Putamen (tissue), 1 donor: ENCODE data around the gene ALKBH4.
"Not testable (repeated sequence)": the region's sequence is repeated elsewhere in the genome, so short reads cannot be mapped to it uniquely, and the experiment has no call there.

Experiments used
- DNase-seq: peaks from one replicate; pipeline ENCODE4 v3.0.0-alpha.2; 2016; ENCODE audit warnings: low spot score

The ALKBH4 gene

GRCh38 chr7:102464577-102465280 is at the start of gene ALKBH4, which contains the start of gene LRWD1:
Gene ALKBH4 (minus strand): TSS chr7:102464863. CDS start chr7:102464836, 27 bp downstream.
Gene LRWD1 (plus strand): TSS chr7:102464984. CDS start chr7:102465081, 97 bp downstream.
- peak; percentile 89 for DNase-seq

DNA sequence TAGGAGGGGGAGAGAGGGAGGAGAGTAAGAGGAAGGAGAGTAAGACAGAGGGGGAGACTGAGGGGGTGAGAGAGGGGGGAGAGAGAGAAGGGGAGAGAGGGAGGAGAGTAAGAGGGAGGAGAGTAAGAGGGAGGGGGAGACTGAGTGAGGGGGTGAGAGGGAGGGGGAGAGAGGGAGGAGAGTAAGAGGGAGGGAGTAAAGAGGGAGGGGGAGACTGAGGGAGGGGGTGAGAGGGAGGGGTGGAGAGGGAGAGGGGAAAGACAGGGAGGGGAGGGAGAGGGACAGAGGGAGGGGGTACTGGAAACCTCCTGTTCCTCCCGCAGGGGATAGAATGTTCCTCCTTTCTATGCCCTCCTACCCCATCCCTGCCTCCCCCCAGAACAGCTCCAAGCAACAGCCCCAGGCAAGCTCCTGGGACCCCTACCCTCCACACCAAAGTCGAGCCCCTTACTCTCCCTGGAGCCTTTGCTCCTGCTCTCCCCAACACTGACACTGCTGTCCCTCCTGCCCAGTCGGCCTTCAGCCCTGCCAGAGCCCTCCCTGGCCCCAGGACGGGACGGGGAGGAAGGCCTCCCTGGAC is 48.1 kb upstream of the ALKBH4 start:
- peak; percentile 90 for DNase-seq

GRCh38 chr7:102511860-102512522 is 47.3 kb upstream of the ALKBH4 start:
- not testable (repeated sequence) for DNase-seq

- DNase-seq = not testable (repeated sequence)
These were observed 45.9 kb upstream of the ALKBH4 start for GRCh38 chr7:102510575-102510974.

DNA sequence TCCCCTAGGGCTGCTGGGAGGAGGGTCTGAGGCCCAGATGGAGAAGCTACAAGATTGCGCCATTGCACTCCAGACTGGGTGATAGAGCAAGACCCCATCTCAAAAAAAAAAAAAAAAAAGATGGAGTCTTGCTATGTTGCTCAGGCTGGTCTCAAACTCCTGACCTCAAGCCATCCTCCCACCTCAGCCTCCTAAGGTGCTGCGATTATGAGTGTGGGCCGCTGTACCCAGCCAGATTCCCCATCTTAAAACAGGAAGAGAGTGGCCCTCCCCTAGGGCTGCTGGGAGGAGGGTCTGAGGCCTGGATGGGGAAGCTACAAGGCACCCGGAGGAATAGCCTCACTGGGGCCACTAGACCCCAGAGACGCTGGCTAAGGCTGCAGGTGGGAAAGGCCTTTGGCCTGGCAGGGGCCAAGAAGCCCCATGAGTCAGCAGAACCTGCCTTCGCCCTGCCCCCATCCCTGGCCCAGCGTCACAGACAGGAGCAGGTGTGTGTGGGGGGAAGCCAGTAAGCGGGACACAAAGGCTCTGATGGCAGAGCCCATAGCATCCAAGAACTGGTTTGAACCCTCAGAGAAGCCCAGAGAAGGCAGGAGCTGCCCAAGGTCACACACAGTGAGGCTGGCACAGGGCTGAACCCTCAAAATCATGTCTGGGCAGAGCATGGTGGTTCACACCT is 42.9 kb upstream of the ALKBH4 start:
- DNase-seq = not testable (repeated sequence)

- not testable (repeated sequence) for DNase-seq
These were observed 40.9 kb upstream of the ALKBH4 start for GRCh38 chr7:102505298-102506185.

- DNase-seq = not testable (repeated sequence)
These were observed 38.5 kb upstream of the ALKBH4 start for GRCh38 chr7:102503141-102503540.

- DNase-seq = not testable (repeated sequence)
These were observed 33.7 kb upstream of the ALKBH4 start for GRCh38 chr7:102498321-102498720.

GRCh38 chr7:102497308-102497707 is 32.6 kb upstream of the ALKBH4 start:
- DNase-seq = not testable (repeated sequence)

- not testable (repeated sequence) for DNase-seq
These were observed 32.2 kb upstream of the ALKBH4 start for GRCh38 chr7:102496861-102497260.

DNA sequence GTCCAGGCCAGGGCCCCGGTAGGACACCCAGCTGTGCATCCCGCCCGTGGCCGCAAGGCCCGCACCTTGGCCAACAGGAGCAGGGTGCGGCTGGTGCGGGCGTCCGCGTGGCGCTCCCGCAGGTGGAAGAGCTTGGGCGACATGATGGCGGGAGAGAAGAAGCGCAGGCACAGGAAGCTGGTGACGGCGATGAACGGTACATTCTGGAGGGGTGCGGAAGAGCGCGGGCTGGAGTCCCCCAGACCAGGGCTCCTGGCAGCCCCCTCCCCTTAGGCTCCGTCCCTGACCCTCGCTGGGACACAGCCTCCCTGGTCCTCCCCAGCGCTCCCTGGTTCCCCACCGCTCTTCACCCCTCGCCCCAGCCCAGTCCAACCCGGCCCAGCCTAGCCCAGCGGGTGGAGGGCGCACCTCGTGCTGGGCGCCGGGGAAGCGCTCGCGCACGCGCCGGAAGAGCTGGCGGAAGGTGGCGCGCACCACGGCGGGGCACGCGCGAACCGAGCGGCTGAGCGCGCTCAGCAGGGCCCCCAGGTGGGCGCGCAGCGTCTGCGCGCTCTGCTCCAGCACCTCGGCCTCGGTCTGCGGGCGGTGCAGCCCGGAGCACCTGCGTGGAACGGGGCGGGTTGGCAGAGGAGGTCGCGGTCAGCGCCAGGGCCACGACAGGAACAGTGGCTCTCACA is 29.9 kb upstream of the ALKBH4 start:
- DNase-seq = not testable (repeated sequence)

- not testable (repeated sequence) for DNase-seq
These were observed 29.4 kb upstream of the ALKBH4 start for GRCh38 chr7:102494026-102494425.

DNA sequence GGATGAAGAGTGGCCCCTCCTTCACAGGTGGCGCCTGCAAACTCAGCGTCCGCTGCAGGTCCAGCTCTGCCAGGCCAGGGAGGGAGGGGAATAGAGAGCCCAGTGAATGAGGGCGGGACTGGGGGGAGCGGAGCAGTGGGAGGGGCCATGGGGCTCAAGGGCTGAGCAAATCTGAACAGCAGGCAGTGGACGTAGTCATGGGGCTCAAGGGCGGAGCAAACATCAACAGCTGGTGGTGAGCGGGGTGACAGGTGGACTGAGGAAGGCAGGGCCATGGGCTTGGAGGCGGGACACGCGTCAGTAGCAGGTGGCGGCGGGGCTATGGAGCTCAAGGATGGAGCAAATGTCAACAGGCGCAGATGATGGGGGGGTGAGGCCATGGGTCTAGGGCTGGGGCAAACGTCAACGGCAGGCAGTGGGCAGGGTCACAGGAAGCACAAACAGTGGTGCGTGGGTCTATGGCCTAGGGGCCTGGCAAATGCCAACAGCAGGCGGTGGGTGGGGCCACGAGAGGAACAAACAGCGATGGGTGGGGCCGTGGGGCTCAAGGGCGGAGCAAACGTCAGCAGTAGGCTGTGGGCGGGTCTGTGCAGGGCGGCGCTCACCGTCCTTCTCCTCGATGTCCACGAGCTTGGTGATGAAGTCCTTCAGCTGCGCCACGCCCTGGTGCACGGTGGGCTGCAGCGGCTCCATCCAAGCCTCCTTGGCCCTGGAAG is 28.7 kb upstream of the ALKBH4 start:
- not testable (repeated sequence) for DNase-seq

GRCh38 chr7:102490529-102491075 is 25.9 kb upstream of the ALKBH4 start:
- not testable (repeated sequence) for DNase-seq

- DNase-seq = not testable (repeated sequence)
These were observed 19.7 kb upstream of the ALKBH4 start for GRCh38 chr7:102484317-102484716.

DNA sequence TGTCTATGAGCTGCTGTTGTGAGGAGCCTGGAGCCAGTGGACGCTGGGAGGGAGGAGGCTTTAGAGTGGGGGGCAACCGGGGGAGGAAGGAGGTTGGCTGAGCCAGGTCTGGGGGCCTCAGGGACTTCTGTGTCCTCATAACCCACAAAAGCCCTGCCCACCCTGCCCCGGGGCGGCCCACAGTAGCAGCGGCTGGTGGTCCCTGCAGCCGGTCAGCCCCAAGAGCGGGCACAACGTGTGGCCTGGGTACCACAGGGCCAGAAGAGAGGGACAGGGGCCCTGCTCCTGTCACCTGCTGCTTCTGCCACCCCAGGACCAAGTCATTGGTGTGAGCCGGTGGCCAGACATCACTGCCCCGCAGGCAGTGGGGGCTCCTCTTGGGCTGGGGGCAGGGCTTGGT is 17.3 kb upstream of the ALKBH4 start:
- not testable (repeated sequence) for DNase-seq

DNA sequence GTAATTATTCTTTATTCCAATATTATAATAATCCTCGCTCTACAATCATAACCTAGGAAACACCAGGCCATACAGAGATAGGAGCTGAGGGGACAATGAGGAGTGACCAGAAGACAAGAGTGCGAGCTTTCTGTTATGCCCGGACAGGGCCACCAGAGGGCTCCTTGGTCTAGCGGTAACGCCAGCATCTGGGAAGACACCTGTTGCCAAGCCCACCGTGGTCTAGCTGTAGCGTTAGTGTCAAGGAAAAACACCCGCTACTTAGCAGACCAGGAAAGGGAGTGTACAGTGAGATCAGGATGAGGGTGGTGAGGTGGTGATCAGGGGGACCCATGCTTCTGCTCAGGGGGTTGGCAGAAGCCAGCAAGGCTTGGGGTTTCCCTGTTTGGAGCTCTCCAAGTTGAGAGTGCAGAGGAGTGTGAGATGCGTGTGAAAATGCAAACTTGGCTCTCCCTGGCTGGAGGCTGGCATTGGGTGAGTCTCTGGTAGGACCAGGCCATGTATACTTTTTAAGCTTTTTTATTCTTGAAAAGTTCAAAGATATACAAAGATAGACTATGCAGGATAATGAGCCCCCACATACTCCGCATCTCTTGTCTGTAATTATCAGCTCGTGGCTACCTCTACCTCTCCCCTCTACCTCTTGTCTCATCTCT is 15.4 kb upstream of the ALKBH4 start:
- DNase-seq = not testable (repeated sequence)

- DNase-seq = not testable (repeated sequence)
These were observed 14.5 kb upstream of the ALKBH4 start for GRCh38 chr7:102479209-102479584.
